Epidermal melanocyte (primary cell): ENCODE results near the gene HOXB8.
A peak's percentile ranks its signal among the peaks of the same experiment; 100 is the strongest.

Experiments used
- DNase-seq: peaks from one replicate; pipeline ENCODE4 v3.0.0; 2011; ENCODE audit warnings: low spot score; ENCODE audit not compliant: insufficient read length

HOXB8 gene

GRCh38 chr17:48624544-48625494 lies 9.7 kb upstream of the HOXB8 start:
- peak; percentile 74 for DNase-seq

GRCh38 chr17:48624118-48624517 lies 9.0 kb upstream of the HOXB8 start:
- DNase-seq = no peak

GRCh38 chr17:48623583-48623982 lies 8.5 kb upstream of the HOXB8 start:
- DNase-seq = no peak

GRCh38 chr17:48622857-48623256 lies 7.8 kb upstream of the HOXB8 start:
- DNase-seq = no peak

- no peak for DNase-seq
Observed at GRCh38 chr17:48621410-48622392, 6.6 kb upstream of the HOXB8 start.

GRCh38 chr17:48620461-48621139 lies 5.5 kb upstream of the HOXB8 start:
- no peak for DNase-seq

- no peak for DNase-seq
Observed at GRCh38 chr17:48619826-48620449, 4.8 kb upstream of the HOXB8 start.

GRCh38 chr17:48618256-48618896 lies 3.3 kb upstream of the HOXB8 start:
- peak; percentile 99 for DNase-seq

GRCh38 chr17:48617471-48618255 lies 2.6 kb upstream of the HOXB8 start:
- DNase-seq = no peak

GRCh38 chr17:48616717-48617470 lies 1.8 kb upstream of the HOXB8 start:
- DNase-seq = no peak

GRCh38 chr17:48615963-48616716 lies 1.0 kb upstream of the HOXB8 start:
- no peak for DNase-seq

GRCh38 chr17:48613862-48614694 lies 1.0 kb downstream of the HOXB8 start:
- no peak for DNase-seq

- no peak for DNase-seq
Observed at GRCh38 chr17:48612854-48613691, 2.0 kb downstream of the HOXB8 start.

GRCh38 chr17:48612456-48612853 lies 2.6 kb downstream of the HOXB8 start:
- no peak for DNase-seq

- DNase-seq = no peak
Observed at GRCh38 chr17:48611681-48612455, 3.2 kb downstream of the HOXB8 start.

GRCh38 chr17:48611213-48611612 lies 3.9 kb downstream of the HOXB8 start:
- no peak for DNase-seq
